DND-41 (cell line): ENCODE data around the gene TBC1D17.

ENCODE experiments used
- ATAC-seq: fragments of 200-7000 bp; cut with Tn5 transposase; 3 replicates; pipeline ENCODE4 v1.9.1; 2021; ENCODE audit warnings: low read depth; ENCODE audit not compliant: insufficient read depth
- DNase-seq: peaks from one replicate; pipeline ENCODE4 v3.0.0-alpha.2; 2020
- H2AFZ ChIP-seq: 2 replicates; pipeline ENCODE4 v1.6.0; 2012; ENCODE audit warnings: low read depth, low read length
- H3K27ac ChIP-seq: 2 replicates; pipeline ENCODE4 v1.5.1; 2012; ENCODE audit warnings: low read length, inconsistent platforms
- H3K27me3 ChIP-seq: fragments of 200-600 bp; sonication (generic); 2 replicates; pipeline ENCODE4 v1.6.0; 2012; ENCODE audit warnings: low read length, mild to moderate bottlenecking, inconsistent platforms; ENCODE audit not compliant: insufficient read depth, poor library complexity
- H3K36me3 ChIP-seq: 2 replicates; pipeline ENCODE4 v1.5.1; 2012; ENCODE audit warnings: low read length, inconsistent platforms; ENCODE audit not compliant: insufficient read depth
- H3K4me1 ChIP-seq: 2 replicates; pipeline ENCODE4 v1.5.1; 2012; ENCODE audit warnings: mild to moderate bottlenecking, low read length; ENCODE audit not compliant: insufficient read depth
- H3K4me2 ChIP-seq: 2 replicates; pipeline ENCODE4 v1.6.0; 2012; ENCODE audit warnings: mild to moderate bottlenecking, moderate library complexity, low read length, inconsistent platforms; ENCODE audit not compliant: insufficient read depth
- H3K4me3 ChIP-seq, 2 experiments: fragments of 200-600 bp in 1 of 2; shearing (Covaris generic) in 1 of 2; 2 replicates each; pipeline ENCODE4 v1.5.1; 2012 to 2016; ENCODE audit warnings: inconsistent platforms in 2 of 2, low read length in 2 of 2, mild to moderate bottlenecking in 2 of 2, low read depth in 1 of 2, moderate library complexity in 1 of 2
- H3K79me2 ChIP-seq: 2 replicates; pipeline ENCODE4 v1.6.0; 2012; ENCODE audit warnings: low read length, inconsistent platforms; ENCODE audit not compliant: insufficient read depth
- H3K9ac ChIP-seq: 2 replicates; pipeline ENCODE4 v1.6.0; 2012; ENCODE audit warnings: low read depth, mild to moderate bottlenecking, inconsistent platforms, low read length, moderate library complexity
- H3K9me3 ChIP-seq: 2 replicates; pipeline ENCODE4 v1.5.1; 2012; ENCODE audit warnings: low read length, moderate library complexity, mild to moderate bottlenecking, inconsistent platforms; ENCODE audit not compliant: insufficient read depth, severe bottlenecking
- H4K20me1 ChIP-seq: 2 replicates; pipeline ENCODE4 v1.6.0; 2012; ENCODE audit warnings: low read length; ENCODE audit not compliant: insufficient read depth
- CTCF ChIP-seq: IDR thresholded peaks from 2 replicates; pipeline ENCODE4 v1.5.1; 2012; ENCODE audit warnings: borderline replicate concordance, low read length, moderate library complexity, mild to moderate bottlenecking; ENCODE audit not compliant: poor library complexity, severe bottlenecking; ENCODE audit errors: extremely low read depth
- EZH2 ChIP-seq: IDR thresholded peaks from 3 replicates; pipeline ENCODE4 v1.6.1; 2012; ENCODE audit warnings: borderline replicate concordance, low read depth, mild to moderate bottlenecking, moderate library complexity, low read length, inconsistent platforms; ENCODE audit not compliant: severe bottlenecking

The TBC1D17 gene

GRCh38 chr19:49852631-49853126 lies 24.8 kb upstream of the TBC1D17 start:
- Histone ChIP-seq H3K27ac (peak overlapping the region; percentile 65; the same call in 1 of the 2 replicates), H3K9me3 (no peaks in the 10 kb centered on the region), H3K27me3 (no peaks in the 10 kb centered on the region), H3K36me3 (peaks cover 54% of the 10 kb centered on the region), H2AFZ (no peak overlapping the region), H3K4me2 (peak overlapping the region; percentile 82), H3K9ac (peak overlapping the region; percentile 64), H4K20me1 (peaks cover 55% of the 10 kb centered on the region), H3K79me2 (peaks cover 73% of the 10 kb centered on the region), H3K4me1 (peaks cover 51% of the 10 kb centered on the region), H3K4me3 (peak overlapping the region in 1 of 2 experiments; percentile 70; a peak in 2 of 4 replicates)
- no peak for TF ChIP-seq CTCF
- TF ChIP-seq EZH2: no peak
- ATAC-seq (no peak), DNase-seq (no peak)

- H3K36me3 ChIP-seq: peaks cover 67% of the 10 kb centered on the region
- peaks cover 40% of the 10 kb centered on the region for H3K4me1 ChIP-seq
- ATAC-seq: no peak
- no peak overlapping the region for H3K27ac ChIP-seq
- H3K9me3 ChIP-seq: no peaks in the 10 kb centered on the region
- peaks cover 73% of the 10 kb centered on the region for H3K79me2 ChIP-seq
- TF ChIP-seq EZH2 (no peak), CTCF (no peak)
- H2AFZ ChIP-seq: no peak overlapping the region
- H3K4me3 ChIP-seq: no peak overlapping the region
- no peaks in the 10 kb centered on the region for H3K27me3 ChIP-seq
- H3K4me2 ChIP-seq: peak overlapping the region; percentile 82; the same call in 1 of the 2 replicates
- H3K9ac ChIP-seq: no peak overlapping the region
- DNase-seq: no peak
- H4K20me1 ChIP-seq: peaks cover 68% of the 10 kb centered on the region
Observed at GRCh38 chr19:49853852-49854377, 23.6 kb upstream of the TBC1D17 start.

GRCh38 chr19:49854378-49855263 lies 22.9 kb upstream of the TBC1D17 start:
- Histone ChIP-seq H3K36me3 (peaks cover 71% of the 10 kb centered on the region), H3K79me2 (peaks cover 69% of the 10 kb centered on the region), H3K4me3 (no peak overlapping the region), H3K4me1 (peaks cover 32% of the 10 kb centered on the region), H3K27ac (no peak overlapping the region), H3K4me2 (0 out of 2 replicates have a peak overlapping the region, but pooled peaks have one; percentile 82), H2AFZ (no peak overlapping the region), H3K9ac (no peak overlapping the region), H4K20me1 (peaks cover 73% of the 10 kb centered on the region), H3K27me3 (no peaks in the 10 kb centered on the region), H3K9me3 (no peaks in the 10 kb centered on the region)
- ATAC-seq: no peak
- TF ChIP-seq CTCF (no peak), EZH2 (no peak)
- no peak for DNase-seq
